Occipital lobe (tissue), 2 donors: ENCODE results near the gene KRT9. TPM values are rescaled to one million over a fixed set of nuclear protein-coding genes. Genes with fewer than 3 reads are reported as not detected.
"Not testable (repeated sequence)": the region's sequence is repeated elsewhere in the genome, so short reads cannot be mapped to it uniquely, and the experiment has no call there.

ENCODE experiments used
- DNase-seq: peaks from one replicate; lab custom pipeline; 2025; lab: John Stamatoyannopoulos, UW
- total RNA-seq: library from RNA; depleted of rRNA; stranded (reverse); fragments of >200 nt; gene quantifications from one replicate; pipeline ENCODE4 v1.2.3, GENCODE V29; 2014

KRT9 gene
- total RNA-seq, 1 donor from 2014 or later = not detected

GRCh38 chr17:41600318-41600717 is 28.5 kb upstream of the KRT9 start:
- no peak for DNase-seq

- no peak for DNase-seq
These were observed 27.8 kb upstream of the KRT9 start for GRCh38 chr17:41599680-41600079.

GRCh38 chr17:41595585-41595984 is 23.7 kb upstream of the KRT9 start:
- no peak for DNase-seq

GRCh38 chr17:41594363-41594915 is 22.6 kb upstream of the KRT9 start:
- no peak for DNase-seq

GRCh38 chr17:41593306-41593981 is 21.6 kb upstream of the KRT9 start:
- DNase-seq = no peak

- no peak for DNase-seq
These were observed 20.9 kb upstream of the KRT9 start for GRCh38 chr17:41592601-41593305.

- no peak for DNase-seq
These were observed 17.4 kb upstream of the KRT9 start for GRCh38 chr17:41589301-41589700.

GRCh38 chr17:41588126-41588810 is 16.4 kb upstream of the KRT9 start:
- no peak for DNase-seq

- no peak for DNase-seq
These were observed 15.1 kb upstream of the KRT9 start, which contains the start of gene KRT14 for GRCh38 chr17:41586863-41587495. Gene KRT14, minus strand, starts transcription at chr17:41586895. Its CDS starts 61 bp downstream, at chr17:41586834.

GRCh38 chr17:41585301-41586056 is 13.6 kb upstream of the KRT9 start:
- no peak for DNase-seq

- not testable (repeated sequence) for DNase-seq
These were observed 12.6 kb upstream of the KRT9 start for GRCh38 chr17:41584331-41584927.

GRCh38 chr17:41583137-41584127 is 11.6 kb upstream of the KRT9 start:
- no peak for DNase-seq

GRCh38 chr17:41582061-41582968 is 10.5 kb upstream of the KRT9 start:
- DNase-seq = not testable (repeated sequence)

GRCh38 chr17:41581366-41582060 is 9.7 kb upstream of the KRT9 start:
- no peak for DNase-seq

GRCh38 chr17:41580687-41581365 is 9.0 kb upstream of the KRT9 start:
- no peak for DNase-seq

- no peak for DNase-seq
These were observed 8.4 kb upstream of the KRT9 start for GRCh38 chr17:41580244-41580575.
